ENCODE data around the gene TENT5C. TPM values are rescaled to one million over a fixed set of nuclear protein-coding genes. Genes with fewer than 3 reads are reported as not detected.

TENT5C gene
- total RNA-seq, 1 donor from 2014 or later: not detected

GRCh38 chr1:117591252-117591651, 14.6 kb upstream of the TENT5C start:
- no peak for DNase-seq (ENCODE audit: low read depth)

GRCh38 chr1:117592155-117592554, 13.7 kb upstream of the TENT5C start:
- peak; percentile 38 for DNase-seq (ENCODE audit: low read depth)

- DNase-seq (ENCODE audit: low read depth): no peak
Measured at GRCh38 chr1:117594261-117594990, 11.4 kb upstream of the TENT5C start.

- DNase-seq (ENCODE audit: low read depth): no peak
Measured at GRCh38 chr1:117596023-117596720, 9.7 kb upstream of the TENT5C start.

GRCh38 chr1:117598489-117598888, 7.4 kb upstream of the TENT5C start:
- DNase-seq (ENCODE audit: low read depth): no peak

GRCh38 chr1:117599286-117600221, 6.3 kb upstream of the TENT5C start:
- DNase-seq (ENCODE audit: low read depth): no peak

GRCh38 chr1:117600325-117600943, 5.4 kb upstream of the TENT5C start:
- DNase-seq (ENCODE audit: low read depth): no peak

GRCh38 chr1:117600966-117601365, 4.9 kb upstream of the TENT5C start:
- no peak for DNase-seq (ENCODE audit: low read depth)

- no peak for DNase-seq (ENCODE audit: low read depth)
Measured at GRCh38 chr1:117602862-117603261, 3.0 kb upstream of the TENT5C start.

GRCh38 chr1:117605164-117605773, 579 bp upstream of the TENT5C start:
- no peak for DNase-seq (ENCODE audit: low read depth)

GRCh38 chr1:117606649-117607430, 992 bp downstream of the TENT5C start:
- DNase-seq (ENCODE audit: low read depth): peak; percentile 9

GRCh38 chr1:117607471-117607870, 1.6 kb downstream of the TENT5C start:
- no peak for DNase-seq (ENCODE audit: low read depth)

- no peak for DNase-seq (ENCODE audit: low read depth)
Measured at GRCh38 chr1:117608115-117608615, 2.3 kb downstream of the TENT5C start.

GRCh38 chr1:117608758-117609157, 2.9 kb downstream of the TENT5C start:
- DNase-seq (ENCODE audit: low read depth): no peak

GRCh38 chr1:117609471-117609911, 3.6 kb downstream of the TENT5C start:
- DNase-seq (ENCODE audit: low read depth): no peak

- no peak for DNase-seq (ENCODE audit: low read depth)
Measured at GRCh38 chr1:117610036-117610435, 4.2 kb downstream of the TENT5C start.

GRCh38 chr1:117611121-117611601, 5.3 kb downstream of the TENT5C start:
- DNase-seq (ENCODE audit: low read depth): no peak

- no peak for DNase-seq (ENCODE audit: low read depth)
Measured at GRCh38 chr1:117611894-117612483, 6.1 kb downstream of the TENT5C start.

Measured in myocyte (in vitro differentiated cells).